ENCODE results near the gene CMKLR1.

- no peak for TF ChIP-seq KHSRP (IDR thresholded peaks at IDR 0.05)
- no peak for TF ChIP-seq ZNF644 (tag; IDR thresholded peaks at IDR 0.05; ENCODE audit: low read depth)
- TF ChIP-seq CTCF (IDR thresholded peaks at IDR 0.05 in 2 of 3, conservative IDR thresholded peaks at IDR 0.05 in 1 of 3; ENCODE audit: insufficient read depth in 2 of 3, low read depth in 1 of 3, low read length in 3 of 3): no peak
- TF ChIP-seq GATA2 (CRISPR knock-in tag; IDR thresholded peaks at IDR 0.05): no peak
- TF ChIP-seq POLR2A (conservative IDR thresholded peaks at IDR 0.05): no peak
- TF ChIP-seq POLR2AphosphoS5 (IDR thresholded peaks at IDR 0.05; ENCODE audit: control insufficient read depth, insufficient read depth, low read depth, low read length): no peak
Observed at GRCh38 chr12:108387771-108388170, 48.7 kb upstream of the CMKLR1 start.

All from K562 (cell line).